PC-9 (cell line): ENCODE data around the gene SYMPK. TPM values are rescaled to one million over a fixed set of nuclear protein-coding genes. Genes with fewer than 3 reads are reported as not detected.
A peak's percentile ranks its signal among the peaks of the same experiment; 100 is the strongest.

Experiments used
- BruUV-seq: library from RNA; stranded (reverse); fragments of 400-500 nt; replicated peaks from 2 replicates; lab custom pipeline; 2021; lab: Mats Ljungman, UMichigan
- CTCF ChIA-PET: fragments of 300-600 bp; sonication (Branson Sonifier 250); formaldehyde crosslinking; loops from one replicate; lab custom pipeline; 2022; ENCODE audit warnings: antibody characterized with exemption; lab: Charles Lee
- POLR2A ChIA-PET: fragments of 300-600 bp; sonication (Branson Sonifier 250); formaldehyde crosslinking; loops from one replicate; lab custom pipeline; 2022; ENCODE audit warnings: antibody characterized with exemption; ENCODE audit not compliant: unreplicated experiment; lab: Charles Lee
- DNase-seq, 2 experiments: peaks; one replicate each; pipeline versions ENCODE4 v3.0.0 to v3.0.0-alpha.2; 2015 to 2022; ENCODE audit warnings: mixed read lengths in 1 of 2
- H2AFZ ChIP-seq: fragments of 200-600 bp; sonication (generic); 2 replicates; pipeline ENCODE4 v1.8.1; 2017; ENCODE audit warnings: antibody characterized with exemption
- H3F3A ChIP-seq: fragments of 200-600 bp; sonication (generic); 2 replicates; pipeline ENCODE4 v1.8.1; 2017; ENCODE audit warnings: antibody characterized with exemption, mild to moderate bottlenecking, low read depth; ENCODE audit not compliant: insufficient read depth
- H3K27ac ChIP-seq: fragments of 200-600 bp; sonication (generic); 2 replicates; pipeline ENCODE4 v1.6.1; 2016; ENCODE audit warnings: mixed run types
- H3K27me3 ChIP-seq: fragments of 200-600 bp; sonication (generic); 2 replicates; pipeline ENCODE4 v1.6.1; 2016; ENCODE audit warnings: low read depth, mixed run types; ENCODE audit not compliant: insufficient read depth
- H3K36me3 ChIP-seq: fragments of 200-600 bp; sonication (generic); 2 replicates; pipeline ENCODE4 v1.6.1; 2016; ENCODE audit warnings: low read depth, mixed run types
- H3K4me1 ChIP-seq: fragments of 200-600 bp; sonication (generic); replicated peaks from 2 replicates; pipeline ENCODE4 v1.6.1; 2016; ENCODE audit warnings: mixed run types; ENCODE audit not compliant: insufficient read depth
- H3K4me2 ChIP-seq: fragments of 200-600 bp; sonication (generic); 2 replicates; pipeline ENCODE4 v1.6.1; 2017; ENCODE audit warnings: mixed run types
- H3K4me3 ChIP-seq: fragments of 200-600 bp; sonication (generic); 2 replicates; pipeline ENCODE4 v1.6.1; 2016; ENCODE audit warnings: mixed run types
- H3K79me2 ChIP-seq: fragments of 200-600 bp; sonication (generic); 2 replicates; pipeline ENCODE4 v1.6.1; 2017; ENCODE audit warnings: low read depth, mixed run types
- H3K9me2 ChIP-seq: fragments of 200-600 bp; sonication (generic); 2 replicates; pipeline ENCODE4 v1.8.1; 2017; ENCODE audit warnings: mild to moderate bottlenecking; ENCODE audit not compliant: insufficient read depth
- H3K9me3 ChIP-seq: fragments of 200-600 bp; sonication (generic); 2 replicates; pipeline ENCODE4 v1.8.1; 2016; ENCODE audit warnings: low read depth; ENCODE audit not compliant: insufficient read depth
- H4K20me1 ChIP-seq: fragments of 200-600 bp; sonication (generic); 2 replicates; pipeline ENCODE4 v1.8.1; 2017; ENCODE audit not compliant: insufficient read depth
- CTCF ChIP-seq: fragments of 200-600 bp; sonication (generic); conservative IDR thresholded peaks from 2 replicates; pipeline ENCODE4 v1.6.1; 2017; ENCODE audit warnings: mixed run types, antibody characterized with exemption, mild to moderate bottlenecking, moderate library complexity
- EZH2 ChIP-seq: fragments of 200-600 bp; sonication (generic); IDR thresholded peaks from 2 replicates; pipeline ENCODE4 v1.8.0; 2017; ENCODE audit warnings: antibody characterized with exemption, low read depth
- intact Hi-C: fragments of 100-400 bp; cut with micrococcal nuclease; formaldehyde crosslinking; loops from one replicate; pipeline ENCODE4 v1.10.0; 2022; ENCODE audit not compliant: unreplicated experiment
- total RNA-seq: library from RNA; stranded (reverse); gene quantifications from 2 replicates; pipeline ENCODE4 v1.2.3, GENCODE V29; 2021

The SYMPK gene
- total RNA-seq, 1 experiment from 2014 or later = 85.5 TPM

DNA sequence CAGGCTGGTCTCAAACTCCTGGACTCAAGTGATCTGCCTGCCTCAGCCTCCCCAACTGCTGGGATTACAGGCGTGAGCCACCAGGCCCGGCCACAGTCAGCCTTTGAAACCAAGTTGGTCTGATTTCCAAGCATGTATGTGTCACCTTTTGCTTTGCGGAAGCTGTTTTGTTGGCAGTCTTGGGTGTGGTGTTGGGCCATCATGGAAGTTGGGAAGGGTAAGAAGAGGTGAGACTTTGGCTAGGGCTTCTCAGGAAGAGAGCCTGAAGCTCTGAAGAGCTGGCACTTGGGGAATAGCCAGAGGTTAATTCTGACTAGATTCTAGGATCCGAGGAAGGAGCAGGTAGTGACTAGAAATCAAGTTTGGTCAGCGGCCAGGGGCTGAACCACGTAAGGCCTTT lies 50.6 kb downstream of the SYMPK start:
- H4K20me1 ChIP-seq = no peaks in the 10 kb centered on the region
- H3K4me3 ChIP-seq = no peak overlapping the region
- ChIA-PET POLR2A (interaction anchor here (0.6 kb wide), 1 partner anchor 43 kb away, joined by 3 read pairs; the partner anchor contains the start of gene SIX5), CTCF (interaction anchor here (0.6 kb wide), 1 partner anchor 89 kb away, joined by 15 read pairs; no protein-coding TSS in a partner anchor)
- H3K9me2 ChIP-seq = no peaks in the 10 kb centered on the region
- H3K9me3 ChIP-seq = no peaks in the 10 kb centered on the region
- no peak overlapping the region for H2AFZ ChIP-seq
- H3K79me2 ChIP-seq = no peaks in the 10 kb centered on the region
- H3K27ac ChIP-seq = no peak overlapping the region
- TF ChIP-seq EZH2 = no peak
- no peak for TF ChIP-seq CTCF
- no peaks in the 10 kb centered on the region for H3K27me3 ChIP-seq
- BruUV-seq = no TSS peak
- intact Hi-C loops = no loop called here
- peaks cover 7% of the 10 kb centered on the region for H3K4me1 ChIP-seq
- DNase-seq = no peak
- peaks cover 33% of the 10 kb centered on the region for H3F3A ChIP-seq
- no peak overlapping the region for H3K4me2 ChIP-seq
- H3K36me3 ChIP-seq = no peaks in the 10 kb centered on the region

DNA sequence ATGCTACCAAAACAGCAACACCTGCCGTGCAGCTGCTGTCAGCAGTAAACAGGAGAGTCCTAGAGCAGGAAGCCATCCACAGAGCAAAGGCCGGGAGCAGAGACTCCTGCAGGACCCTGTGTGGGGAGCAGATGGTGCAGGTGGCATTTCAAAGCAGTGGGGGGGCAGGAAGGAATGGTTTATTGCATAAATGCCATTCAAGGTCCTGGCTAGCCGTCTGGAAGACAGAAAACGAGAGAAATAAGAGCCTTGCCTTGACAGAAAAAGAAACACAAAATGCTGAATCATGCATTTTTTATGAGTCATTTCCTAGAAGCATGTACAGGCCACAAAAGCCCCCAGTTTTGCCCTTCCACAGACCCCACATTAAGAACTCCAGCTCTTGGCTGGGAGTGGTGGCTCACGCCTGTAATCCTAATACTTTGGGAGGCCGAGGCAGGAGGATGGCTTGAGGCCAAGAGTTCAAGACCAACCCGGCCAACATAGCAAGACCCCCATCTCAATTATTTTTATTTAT lies 53.2 kb downstream of the SYMPK start:
- TF ChIP-seq CTCF = no peak
- TF ChIP-seq EZH2 = no peak
- Histone ChIP-seq H3K4me3 (no peak overlapping the region), H3K9me3 (no peaks in the 10 kb centered on the region), H3K9me2 (no peaks in the 10 kb centered on the region), H3K4me2 (peak overlapping the region; percentile 22), H3K27ac (peak overlapping the region; percentile 61), H3K4me1 (peaks cover 12% of the 10 kb centered on the region), H3K27me3 (no peaks in the 10 kb centered on the region), H2AFZ (0 out of 2 replicates have a peak overlapping the region, but pooled peaks have one; percentile 9), H3K79me2 (no peaks in the 10 kb centered on the region), H4K20me1 (no peaks in the 10 kb centered on the region), H3F3A (peaks cover 48% of the 10 kb centered on the region), H3K36me3 (no peaks in the 10 kb centered on the region)
- POLR2A ChIA-PET = no interaction called here
- DNase-seq = peak; percentile 19 to 58
- no TSS peak for BruUV-seq
- CTCF ChIA-PET = no interaction called here
- intact Hi-C loops = no loop called here

- H3K27me3 ChIP-seq = no peaks in the 10 kb centered on the region
- BruUV-seq = no TSS peak
- ChIA-PET CTCF (no interaction called here), POLR2A (no interaction called here)
- no peak for TF ChIP-seq EZH2
- no peaks in the 10 kb centered on the region for H3K79me2 ChIP-seq
- H3K9me2 ChIP-seq = no peaks in the 10 kb centered on the region
- intact Hi-C loops = no loop called here
- no peaks in the 10 kb centered on the region for H3K36me3 ChIP-seq
- no peak overlapping the region for H3K4me3 ChIP-seq
- H3K4me1 ChIP-seq = peaks cover 12% of the 10 kb centered on the region
- no peaks in the 10 kb centered on the region for H3K9me3 ChIP-seq
- peaks cover 32% of the 10 kb centered on the region; the same call in 1 of the 2 replicates for H3F3A ChIP-seq
- no peak overlapping the region for H2AFZ ChIP-seq
- peak in 1 of 2 experiments; percentile 22 for DNase-seq
- H4K20me1 ChIP-seq = no peaks in the 10 kb centered on the region
- H3K27ac ChIP-seq = no peak overlapping the region
- no peak overlapping the region for H3K4me2 ChIP-seq
These were observed 57.2 kb downstream of the SYMPK start for GRCh38 chr19:45805719-45806118.

DNA sequence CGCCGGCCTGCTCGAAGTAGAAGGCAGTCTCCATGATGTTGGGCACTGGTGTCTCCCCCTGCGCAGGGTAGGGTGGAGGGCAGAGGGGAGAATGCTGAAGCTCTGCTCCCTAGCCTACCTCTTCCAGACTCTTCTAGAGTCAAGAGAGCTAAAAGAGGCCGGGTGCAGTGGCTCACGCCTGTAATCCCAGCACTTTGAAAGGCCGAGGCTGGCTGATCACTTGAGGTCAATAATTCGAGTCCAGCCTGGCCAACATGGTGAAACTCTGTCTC lies 58.1 kb downstream of the SYMPK start:
- ChIA-PET POLR2A (no interaction called here), CTCF (no interaction called here)
- peaks cover 33% of the 10 kb centered on the region; the same call in 1 of the 2 replicates for H3F3A ChIP-seq
- H3K9me3 ChIP-seq = no peaks in the 10 kb centered on the region
- TF ChIP-seq EZH2 (no peak), CTCF (no peak)
- intact Hi-C loops = no loop called here
- no peaks in the 10 kb centered on the region for H3K36me3 ChIP-seq
- no peak overlapping the region for H2AFZ ChIP-seq
- no peaks in the 10 kb centered on the region for H3K27me3 ChIP-seq
- H3K27ac ChIP-seq = no peak overlapping the region
- H3K4me1 ChIP-seq = peaks cover 15% of the 10 kb centered on the region
- no TSS peak for BruUV-seq
- no peak for DNase-seq
- no peaks in the 10 kb centered on the region for H3K9me2 ChIP-seq
- no peaks in the 10 kb centered on the region for H4K20me1 ChIP-seq
- no peak overlapping the region for H3K4me3 ChIP-seq
- no peaks in the 10 kb centered on the region for H3K79me2 ChIP-seq
- no peak overlapping the region for H3K4me2 ChIP-seq
